ENCODE results near the gene CROCC.

Gene CROCC

DNA sequence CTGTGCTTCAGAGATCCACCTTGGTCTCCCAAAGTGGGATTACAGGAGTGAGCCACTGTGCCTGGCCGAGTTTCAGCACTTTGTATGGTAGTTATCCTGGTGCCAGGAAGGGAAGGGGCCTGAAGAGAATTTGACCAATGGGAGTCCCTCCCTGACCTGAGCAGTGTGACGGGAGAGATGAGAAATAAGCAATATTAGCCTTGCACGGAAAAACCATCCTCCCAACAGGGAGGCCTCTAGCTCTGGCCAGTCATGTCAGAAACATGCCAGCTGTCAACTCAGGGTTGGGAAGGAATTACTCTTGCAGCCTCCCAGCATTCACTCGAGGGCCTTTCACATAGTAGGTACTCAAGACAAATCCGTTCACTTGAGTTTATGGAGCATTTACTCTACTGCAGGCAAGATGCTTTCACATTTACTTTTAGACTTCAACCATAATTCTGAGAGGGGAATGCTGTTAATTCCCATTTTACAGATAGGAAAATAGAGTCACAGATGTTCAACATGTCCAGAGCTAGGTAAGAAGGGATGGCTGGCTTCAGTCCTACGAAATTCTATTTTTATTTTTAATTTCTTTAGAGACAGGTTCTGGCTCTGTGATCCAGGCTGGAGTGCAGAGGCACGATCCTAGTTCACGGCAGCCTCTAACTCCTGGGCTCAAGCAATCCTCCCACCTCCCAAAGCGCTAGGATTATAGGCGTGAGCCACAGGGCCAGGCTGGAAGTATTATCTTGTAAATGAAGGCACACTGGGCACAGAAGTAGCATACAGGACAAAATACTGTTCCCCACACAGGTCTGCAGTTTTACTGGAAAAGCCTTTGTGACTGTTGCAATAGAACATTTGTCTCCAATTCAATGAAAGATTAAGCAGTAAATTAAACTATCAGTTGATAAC is 93.2 kb downstream of the CROCC start:
- DNase-seq = no peak

DNA sequence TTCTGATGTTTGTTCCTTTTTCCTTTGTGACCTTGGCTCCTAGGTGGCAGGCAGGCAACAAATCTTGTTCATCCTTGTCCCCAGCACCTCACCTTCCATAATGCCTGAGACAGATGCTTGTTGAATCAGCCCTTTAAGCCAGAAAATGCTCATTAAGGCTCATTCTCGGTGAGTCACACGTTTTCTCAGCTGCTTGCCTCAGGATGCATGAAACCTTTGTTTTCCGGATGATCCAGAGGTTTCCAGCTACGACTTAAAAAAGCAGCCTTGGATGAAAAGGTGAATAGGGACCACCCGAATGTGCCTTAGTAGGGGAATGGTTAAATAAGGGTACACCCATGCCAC is 94.6 kb downstream of the CROCC start:
- DNase-seq = no peak

- DNase-seq = no peak
Observed at GRCh38 chr1:17017435-17017834, 95.7 kb downstream of the CROCC start.

DNA sequence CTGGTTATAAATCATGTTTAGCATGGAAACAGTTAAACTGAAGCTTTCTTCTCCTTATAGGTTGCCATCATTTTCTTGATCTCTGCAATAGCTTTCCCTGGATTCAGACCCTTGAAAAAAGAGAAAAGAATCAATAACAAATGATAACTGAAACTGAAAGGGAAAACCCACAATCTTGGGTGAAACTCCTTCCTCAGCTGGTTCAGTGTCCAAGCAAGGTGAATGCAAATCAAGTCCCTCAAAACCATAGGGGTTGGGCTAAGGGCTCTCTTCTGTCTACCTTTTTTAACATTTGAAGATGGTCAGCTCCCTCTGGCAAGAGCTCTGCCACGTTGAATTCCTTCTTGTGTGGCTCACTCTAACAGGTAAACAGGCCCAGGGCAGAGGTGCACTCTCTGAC is 97.1 kb downstream of the CROCC start:
- no peak for DNase-seq

DNA sequence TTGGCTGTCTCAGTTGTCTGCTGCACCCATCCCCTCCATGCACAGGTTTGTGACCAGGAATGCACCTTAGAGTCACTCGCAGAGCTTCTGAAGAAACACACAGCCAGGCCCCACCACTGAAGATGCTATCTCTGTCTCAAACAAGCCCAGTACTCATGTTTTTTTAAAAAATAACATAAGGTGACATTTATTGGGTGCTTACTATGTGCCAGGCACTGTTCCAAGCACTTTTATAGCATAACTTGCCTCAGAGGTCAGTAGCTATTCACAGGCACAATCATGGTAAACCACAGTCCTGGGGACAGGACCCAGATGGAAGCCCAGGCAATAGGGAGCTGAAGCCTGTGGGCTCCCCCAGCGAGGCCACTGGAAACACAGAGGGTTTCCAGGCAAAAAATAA is 98.8 kb downstream of the CROCC start:
- no peak for DNase-seq

DNA sequence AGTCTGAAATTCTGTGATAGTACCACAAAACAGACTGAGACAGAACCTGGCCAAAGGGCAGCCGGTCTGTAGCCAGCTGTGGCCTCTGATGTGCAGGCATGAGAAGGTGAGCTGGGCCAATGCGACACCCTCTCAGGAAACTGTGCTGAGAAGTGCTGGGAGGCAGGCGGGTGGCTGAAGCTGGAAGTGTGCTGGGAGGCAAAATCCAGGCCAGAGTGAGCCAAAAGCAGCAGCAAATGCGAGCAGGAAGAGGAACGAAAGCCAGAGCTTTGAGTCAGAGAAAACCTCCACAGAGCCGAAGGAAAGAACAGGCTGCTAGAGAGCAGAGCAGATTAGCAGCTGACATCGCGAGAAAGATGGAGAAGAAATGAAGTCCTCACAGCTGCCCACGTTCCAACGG is 100.2 kb downstream of the CROCC start:
- peak in 1 of 2 donors; percentile 23 for DNase-seq

Data from hippocampal formation (tissue), 2 donors.